ENCODE results near the gene PLK5. TPM values are rescaled to one million over a fixed set of nuclear protein-coding genes. Genes with fewer than 3 reads are reported as not detected.
A peak's percentile ranks its signal among the peaks of the same experiment; 100 is the strongest.

Gene PLK5
- total RNA-seq, 1 experiment from 2014 or later: 1.4 TPM

DNA sequence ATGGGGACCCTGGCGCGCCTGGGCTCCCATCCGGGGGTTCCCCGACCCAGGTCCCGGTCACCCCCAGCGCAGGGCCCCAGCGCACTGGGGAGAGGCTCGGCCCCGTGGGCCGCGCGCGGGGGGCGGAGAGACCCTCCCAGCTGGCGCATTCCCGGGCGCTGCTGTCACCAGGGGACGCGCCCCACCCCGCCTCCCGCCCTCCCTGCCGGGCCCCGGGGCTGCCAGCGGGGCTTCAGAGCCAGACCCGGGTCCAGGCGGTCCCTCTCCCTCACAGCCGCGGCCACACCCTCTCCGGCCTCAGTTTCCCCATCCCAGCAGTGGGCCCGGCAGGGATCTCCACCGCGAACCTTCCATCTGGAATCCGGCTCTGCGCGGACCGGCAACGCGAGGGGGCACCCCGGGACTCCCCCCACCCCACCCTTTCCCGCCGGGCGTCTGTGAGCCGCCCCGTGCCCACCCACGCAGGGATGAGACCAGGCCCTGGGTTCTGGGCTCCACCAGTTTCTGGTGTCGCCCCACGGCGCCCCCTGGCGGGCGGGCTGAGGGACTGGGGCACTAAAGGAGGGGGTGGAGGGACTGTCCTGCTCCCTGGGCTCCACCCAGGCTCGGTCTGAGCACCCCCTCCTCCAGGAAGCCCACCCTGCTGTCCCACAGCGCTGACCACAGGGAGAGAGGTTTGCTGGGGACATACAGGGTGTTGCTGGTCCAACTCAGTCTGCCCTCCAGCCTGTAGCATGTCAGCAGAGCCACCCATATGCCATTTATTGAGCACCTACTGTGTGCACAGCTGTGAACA, 10.2 kb upstream of the PLK5 start:
- no peak overlapping the region for H3K27ac Mint-ChIP-seq
- peak; percentile 49 for ATAC-seq
- POLR2A ChIA-PET: no interaction called here
- H3K36me3 Mint-ChIP-seq: no peaks in the 10 kb centered on the region
- no peaks in the 10 kb centered on the region for H3K4me1 Mint-ChIP-seq
- peak; percentile 74 for DNase-seq (ENCODE audit: low spot score)
- peaks cover 14% of the 10 kb centered on the region for H3K9me3 Mint-ChIP-seq
- peak overlapping the region; percentile 36 for H3K4me3 Mint-ChIP-seq
- H3K27me3 Mint-ChIP-seq (ENCODE audit: low read depth): peaks cover 49% of the 10 kb centered on the region
- CTCF ChIA-PET: interaction anchor here (0.5 to 1.8 kb wide), 6 partner anchors 10 to 1100 kb away, joined by 3 to 8 read pairs (median 4); partner anchors contain the start of gene PLK5
- TF ChIP-seq, protein P1, sequence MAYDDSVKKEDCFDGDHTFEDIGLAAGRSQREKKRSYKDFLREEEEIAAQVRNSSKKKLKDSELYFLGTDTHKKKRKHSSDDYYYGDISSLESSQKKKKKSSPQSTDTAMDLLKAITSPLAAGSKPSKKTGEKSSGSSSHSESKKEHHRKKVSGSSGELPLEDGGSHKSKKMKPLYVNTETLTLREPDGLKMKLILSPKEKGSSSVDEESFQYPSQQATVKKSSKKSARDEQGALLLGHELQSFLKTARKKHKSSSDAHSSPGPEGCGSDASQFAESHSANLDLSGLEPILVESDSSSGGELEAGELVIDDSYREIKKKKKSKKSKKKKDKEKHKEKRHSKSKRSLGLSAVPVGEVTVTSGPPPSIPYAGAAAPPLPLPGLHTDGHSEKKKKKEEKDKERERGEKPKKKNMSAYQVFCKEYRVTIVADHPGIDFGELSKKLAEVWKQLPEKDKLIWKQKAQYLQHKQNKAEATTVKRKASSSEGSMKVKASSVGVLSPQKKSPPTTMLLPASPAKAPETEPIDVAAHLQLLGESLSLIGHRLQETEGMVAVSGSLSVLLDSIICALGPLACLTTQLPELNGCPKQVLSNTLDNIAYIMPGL (CRISPR knock-in tag; IDR thresholded peaks at IDR 0.05): no peak
- 0 out of 2 replicates have a peak, but pooled peaks have one; percentile 11 for TF ChIP-seq GTF2I (CRISPR knock-in tag; conservative IDR thresholded peaks at IDR 0.05)
- TF ChIP-seq, protein P2, sequence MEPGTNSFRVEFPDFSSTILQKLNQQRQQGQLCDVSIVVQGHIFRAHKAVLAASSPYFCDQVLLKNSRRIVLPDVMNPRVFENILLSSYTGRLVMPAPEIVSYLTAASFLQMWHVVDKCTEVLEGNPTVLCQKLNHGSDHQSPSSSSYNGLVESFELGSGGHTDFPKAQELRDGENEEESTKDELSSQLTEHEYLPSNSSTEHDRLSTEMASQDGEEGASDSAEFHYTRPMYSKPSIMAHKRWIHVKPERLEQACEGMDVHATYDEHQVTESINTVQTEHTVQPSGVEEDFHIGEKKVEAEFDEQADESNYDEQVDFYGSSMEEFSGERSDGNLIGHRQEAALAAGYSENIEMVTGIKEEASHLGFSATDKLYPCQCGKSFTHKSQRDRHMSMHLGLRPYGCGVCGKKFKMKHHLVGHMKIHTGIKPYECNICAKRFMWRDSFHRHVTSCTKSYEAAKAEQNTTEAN (CRISPR knock-in tag; IDR thresholded peaks at IDR 0.05): no peak
- TF ChIP-seq, protein P3, sequence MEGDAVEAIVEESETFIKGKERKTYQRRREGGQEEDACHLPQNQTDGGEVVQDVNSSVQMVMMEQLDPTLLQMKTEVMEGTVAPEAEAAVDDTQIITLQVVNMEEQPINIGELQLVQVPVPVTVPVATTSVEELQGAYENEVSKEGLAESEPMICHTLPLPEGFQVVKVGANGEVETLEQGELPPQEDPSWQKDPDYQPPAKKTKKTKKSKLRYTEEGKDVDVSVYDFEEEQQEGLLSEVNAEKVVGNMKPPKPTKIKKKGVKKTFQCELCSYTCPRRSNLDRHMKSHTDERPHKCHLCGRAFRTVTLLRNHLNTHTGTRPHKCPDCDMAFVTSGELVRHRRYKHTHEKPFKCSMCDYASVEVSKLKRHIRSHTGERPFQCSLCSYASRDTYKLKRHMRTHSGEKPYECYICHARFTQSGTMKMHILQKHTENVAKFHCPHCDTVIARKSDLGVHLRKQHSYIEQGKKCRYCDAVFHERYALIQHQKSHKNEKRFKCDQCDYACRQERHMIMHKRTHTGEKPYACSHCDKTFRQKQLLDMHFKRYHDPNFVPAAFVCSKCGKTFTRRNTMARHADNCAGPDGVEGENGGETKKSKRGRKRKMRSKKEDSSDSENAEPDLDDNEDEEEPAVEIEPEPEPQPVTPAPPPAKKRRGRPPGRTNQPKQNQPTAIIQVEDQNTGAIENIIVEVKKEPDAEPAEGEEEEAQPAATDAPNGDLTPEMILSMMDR (IDR thresholded peaks at IDR 0.05): peak; percentile 77

DNA sequence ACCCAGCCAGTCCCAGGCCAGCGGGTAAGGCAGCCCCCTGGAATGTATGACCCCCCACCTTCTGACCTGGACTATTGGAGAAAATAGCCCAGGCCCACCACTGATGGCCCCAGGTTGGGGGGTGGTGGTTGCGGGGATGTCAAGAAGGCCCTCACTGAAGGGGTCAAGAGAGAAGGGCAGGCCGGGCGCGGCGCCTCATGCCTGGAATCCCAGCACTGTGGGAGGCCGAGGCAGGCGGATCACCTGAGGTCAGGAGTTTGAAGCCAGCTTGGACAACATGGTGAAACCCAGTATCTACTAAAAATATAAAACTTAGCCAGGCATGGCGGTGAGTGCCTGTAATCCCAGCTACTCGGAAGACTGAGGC, 9.6 kb upstream of the PLK5 start:
- H3K4me1 Mint-ChIP-seq: no peaks in the 10 kb centered on the region
- TF ChIP-seq, protein P4, sequence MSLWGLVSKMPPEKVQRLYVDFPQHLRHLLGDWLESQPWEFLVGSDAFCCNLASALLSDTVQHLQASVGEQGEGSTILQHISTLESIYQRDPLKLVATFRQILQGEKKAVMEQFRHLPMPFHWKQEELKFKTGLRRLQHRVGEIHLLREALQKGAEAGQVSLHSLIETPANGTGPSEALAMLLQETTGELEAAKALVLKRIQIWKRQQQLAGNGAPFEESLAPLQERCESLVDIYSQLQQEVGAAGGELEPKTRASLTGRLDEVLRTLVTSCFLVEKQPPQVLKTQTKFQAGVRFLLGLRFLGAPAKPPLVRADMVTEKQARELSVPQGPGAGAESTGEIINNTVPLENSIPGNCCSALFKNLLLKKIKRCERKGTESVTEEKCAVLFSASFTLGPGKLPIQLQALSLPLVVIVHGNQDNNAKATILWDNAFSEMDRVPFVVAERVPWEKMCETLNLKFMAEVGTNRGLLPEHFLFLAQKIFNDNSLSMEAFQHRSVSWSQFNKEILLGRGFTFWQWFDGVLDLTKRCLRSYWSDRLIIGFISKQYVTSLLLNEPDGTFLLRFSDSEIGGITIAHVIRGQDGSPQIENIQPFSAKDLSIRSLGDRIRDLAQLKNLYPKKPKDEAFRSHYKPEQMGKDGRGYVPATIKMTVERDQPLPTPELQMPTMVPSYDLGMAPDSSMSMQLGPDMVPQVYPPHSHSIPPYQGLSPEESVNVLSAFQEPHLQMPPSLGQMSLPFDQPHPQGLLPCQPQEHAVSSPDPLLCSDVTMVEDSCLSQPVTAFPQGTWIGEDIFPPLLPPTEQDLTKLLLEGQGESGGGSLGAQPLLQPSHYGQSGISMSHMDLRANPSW (CRISPR knock-in tag; conservative IDR thresholded peaks at IDR 0.05; ENCODE audit: low read depth): no peak
- TF ChIP-seq, protein P5, sequence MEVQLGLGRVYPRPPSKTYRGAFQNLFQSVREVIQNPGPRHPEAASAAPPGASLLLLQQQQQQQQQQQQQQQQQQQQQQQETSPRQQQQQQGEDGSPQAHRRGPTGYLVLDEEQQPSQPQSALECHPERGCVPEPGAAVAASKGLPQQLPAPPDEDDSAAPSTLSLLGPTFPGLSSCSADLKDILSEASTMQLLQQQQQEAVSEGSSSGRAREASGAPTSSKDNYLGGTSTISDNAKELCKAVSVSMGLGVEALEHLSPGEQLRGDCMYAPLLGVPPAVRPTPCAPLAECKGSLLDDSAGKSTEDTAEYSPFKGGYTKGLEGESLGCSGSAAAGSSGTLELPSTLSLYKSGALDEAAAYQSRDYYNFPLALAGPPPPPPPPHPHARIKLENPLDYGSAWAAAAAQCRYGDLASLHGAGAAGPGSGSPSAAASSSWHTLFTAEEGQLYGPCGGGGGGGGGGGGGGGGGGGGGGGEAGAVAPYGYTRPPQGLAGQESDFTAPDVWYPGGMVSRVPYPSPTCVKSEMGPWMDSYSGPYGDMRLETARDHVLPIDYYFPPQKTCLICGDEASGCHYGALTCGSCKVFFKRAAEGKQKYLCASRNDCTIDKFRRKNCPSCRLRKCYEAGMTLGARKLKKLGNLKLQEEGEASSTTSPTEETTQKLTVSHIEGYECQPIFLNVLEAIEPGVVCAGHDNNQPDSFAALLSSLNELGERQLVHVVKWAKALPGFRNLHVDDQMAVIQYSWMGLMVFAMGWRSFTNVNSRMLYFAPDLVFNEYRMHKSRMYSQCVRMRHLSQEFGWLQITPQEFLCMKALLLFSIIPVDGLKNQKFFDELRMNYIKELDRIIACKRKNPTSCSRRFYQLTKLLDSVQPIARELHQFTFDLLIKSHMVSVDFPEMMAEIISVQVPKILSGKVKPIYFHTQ (CRISPR knock-in tag; IDR thresholded peaks at IDR 0.05): no peak
- TF ChIP-seq, protein P6, sequence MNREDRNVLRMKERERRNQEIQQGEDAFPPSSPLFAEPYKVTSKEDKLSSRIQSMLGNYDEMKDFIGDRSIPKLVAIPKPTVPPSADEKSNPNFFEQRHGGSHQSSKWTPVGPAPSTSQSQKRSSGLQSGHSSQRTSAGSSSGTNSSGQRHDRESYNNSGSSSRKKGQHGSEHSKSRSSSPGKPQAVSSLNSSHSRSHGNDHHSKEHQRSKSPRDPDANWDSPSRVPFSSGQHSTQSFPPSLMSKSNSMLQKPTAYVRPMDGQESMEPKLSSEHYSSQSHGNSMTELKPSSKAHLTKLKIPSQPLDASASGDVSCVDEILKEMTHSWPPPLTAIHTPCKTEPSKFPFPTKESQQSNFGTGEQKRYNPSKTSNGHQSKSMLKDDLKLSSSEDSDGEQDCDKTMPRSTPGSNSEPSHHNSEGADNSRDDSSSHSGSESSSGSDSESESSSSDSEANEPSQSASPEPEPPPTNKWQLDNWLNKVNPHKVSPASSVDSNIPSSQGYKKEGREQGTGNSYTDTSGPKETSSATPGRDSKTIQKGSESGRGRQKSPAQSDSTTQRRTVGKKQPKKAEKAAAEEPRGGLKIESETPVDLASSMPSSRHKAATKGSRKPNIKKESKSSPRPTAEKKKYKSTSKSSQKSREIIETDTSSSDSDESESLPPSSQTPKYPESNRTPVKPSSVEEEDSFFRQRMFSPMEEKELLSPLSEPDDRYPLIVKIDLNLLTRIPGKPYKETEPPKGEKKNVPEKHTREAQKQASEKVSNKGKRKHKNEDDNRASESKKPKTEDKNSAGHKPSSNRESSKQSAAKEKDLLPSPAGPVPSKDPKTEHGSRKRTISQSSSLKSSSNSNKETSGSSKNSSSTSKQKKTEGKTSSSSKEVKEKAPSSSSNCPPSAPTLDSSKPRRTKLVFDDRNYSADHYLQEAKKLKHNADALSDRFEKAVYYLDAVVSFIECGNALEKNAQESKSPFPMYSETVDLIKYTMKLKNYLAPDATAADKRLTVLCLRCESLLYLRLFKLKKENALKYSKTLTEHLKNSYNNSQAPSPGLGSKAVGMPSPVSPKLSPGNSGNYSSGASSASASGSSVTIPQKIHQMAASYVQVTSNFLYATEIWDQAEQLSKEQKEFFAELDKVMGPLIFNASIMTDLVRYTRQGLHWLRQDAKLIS (CRISPR knock-in tag; IDR thresholded peaks at IDR 0.05; ENCODE audit: borderline replicate concordance): no peak
- TF ChIP-seq, protein P7, sequence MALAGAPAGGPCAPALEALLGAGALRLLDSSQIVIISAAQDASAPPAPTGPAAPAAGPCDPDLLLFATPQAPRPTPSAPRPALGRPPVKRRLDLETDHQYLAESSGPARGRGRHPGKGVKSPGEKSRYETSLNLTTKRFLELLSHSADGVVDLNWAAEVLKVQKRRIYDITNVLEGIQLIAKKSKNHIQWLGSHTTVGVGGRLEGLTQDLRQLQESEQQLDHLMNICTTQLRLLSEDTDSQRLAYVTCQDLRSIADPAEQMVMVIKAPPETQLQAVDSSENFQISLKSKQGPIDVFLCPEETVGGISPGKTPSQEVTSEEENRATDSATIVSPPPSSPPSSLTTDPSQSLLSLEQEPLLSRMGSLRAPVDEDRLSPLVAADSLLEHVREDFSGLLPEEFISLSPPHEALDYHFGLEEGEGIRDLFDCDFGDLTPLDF (CRISPR knock-in tag; IDR thresholded peaks at IDR 0.05): no peak
- TF ChIP-seq, protein P8, sequence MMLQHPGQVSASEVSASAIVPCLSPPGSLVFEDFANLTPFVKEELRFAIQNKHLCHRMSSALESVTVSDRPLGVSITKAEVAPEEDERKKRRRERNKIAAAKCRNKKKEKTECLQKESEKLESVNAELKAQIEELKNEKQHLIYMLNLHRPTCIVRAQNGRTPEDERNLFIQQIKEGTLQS (CRISPR knock-in tag; conservative IDR thresholded peaks at IDR 0.05): no peak
- no peak for TF ChIP-seq CREB1 (CRISPR knock-in tag; IDR thresholded peaks at IDR 0.05)
- no peak for TF ChIP-seq FOXP1 (CRISPR knock-in tag; IDR thresholded peaks at IDR 0.05; ENCODE audit: borderline replicate concordance)
- TF ChIP-seq TEAD4 (CRISPR knock-in tag; IDR thresholded peaks at IDR 0.05): no peak
- TF ChIP-seq SMAD3 (CRISPR knock-in tag; IDR thresholded peaks at IDR 0.05; ENCODE audit: borderline replicate concordance): no peak
- TF ChIP-seq, protein P9, sequence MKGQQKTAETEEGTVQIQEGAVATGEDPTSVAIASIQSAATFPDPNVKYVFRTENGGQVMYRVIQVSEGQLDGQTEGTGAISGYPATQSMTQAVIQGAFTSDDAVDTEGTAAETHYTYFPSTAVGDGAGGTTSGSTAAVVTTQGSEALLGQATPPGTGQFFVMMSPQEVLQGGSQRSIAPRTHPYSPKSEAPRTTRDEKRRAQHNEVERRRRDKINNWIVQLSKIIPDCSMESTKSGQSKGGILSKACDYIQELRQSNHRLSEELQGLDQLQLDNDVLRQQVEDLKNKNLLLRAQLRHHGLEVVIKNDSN (CRISPR knock-in tag; IDR thresholded peaks at IDR 0.05): no peak
- no peak for TF ChIP-seq RORB (CRISPR knock-in tag; IDR thresholded peaks at IDR 0.05)
- no peak overlapping the region for H3K27ac Mint-ChIP-seq
- H3K27me3 Mint-ChIP-seq (ENCODE audit: low read depth): peaks cover 43% of the 10 kb centered on the region
- no peaks in the 10 kb centered on the region for H3K36me3 Mint-ChIP-seq
- POLR2A ChIA-PET: no interaction called here
- CTCF ChIA-PET: interaction anchor here (0.7 to 1.8 kb wide), 7 partner anchors 9 to 1099 kb away, joined by 3 to 8 read pairs (median 4); partner anchors contain the start of gene PLK5
- H3K9me3 Mint-ChIP-seq: peaks cover 14% of the 10 kb centered on the region
- peak overlapping the region; percentile 36; the same call in 1 of the 2 replicates for H3K4me3 Mint-ChIP-seq
- no peak for ATAC-seq
- no peak for DNase-seq (ENCODE audit: low spot score)
